Calu3 (cell line): ENCODE results near the gene GPR156. TPM values are rescaled to one million over a fixed set of nuclear protein-coding genes. Genes with fewer than 3 reads are reported as not detected.

Experiments used
- BruUV-seq: library from RNA; stranded (reverse); fragments of 400-500 nt; replicated peaks from 2 replicates; lab custom pipeline; 2021; lab: Mats Ljungman, UMichigan
- CTCF ChIA-PET: fragments of 300-600 bp; sonication (Branson Sonifier 250); formaldehyde crosslinking; loops from one replicate; lab custom pipeline; 2022; ENCODE audit warnings: antibody characterized with exemption; lab: Charles Lee
- DNase-seq: peaks from one replicate; pipeline ENCODE4 v3.0.0; 2022
- H3K27ac Mint-ChIP-seq: one replicate; pipeline ENCODE4 v1.8.0; 2022; ENCODE audit warnings: mixed read lengths; ENCODE audit not compliant: unreplicated experiment
- H3K27me3 Mint-ChIP-seq: one replicate; pipeline ENCODE4 v1.8.0; 2022; ENCODE audit warnings: mixed read lengths; ENCODE audit not compliant: unreplicated experiment
- H3K36me3 Mint-ChIP-seq: one replicate; pipeline ENCODE4 v1.8.0; 2022; ENCODE audit warnings: mild to moderate bottlenecking, moderate library complexity, mixed read lengths; ENCODE audit not compliant: insufficient read depth, unreplicated experiment
- H3K4me1 Mint-ChIP-seq: one replicate; pipeline ENCODE4 v1.8.0; 2022; ENCODE audit warnings: mild to moderate bottlenecking, low read depth, mixed read lengths; ENCODE audit not compliant: unreplicated experiment
- H3K4me3 Mint-ChIP-seq: one replicate; pipeline ENCODE4 v1.8.0; 2022; ENCODE audit warnings: mild to moderate bottlenecking, low read depth, moderate library complexity, mixed read lengths; ENCODE audit not compliant: unreplicated experiment
- H3K9me3 Mint-ChIP-seq: one replicate; pipeline ENCODE4 v1.8.0; 2022; ENCODE audit warnings: low read depth, mixed read lengths; ENCODE audit not compliant: unreplicated experiment
- intact Hi-C: fragments of 100-400 bp; cut with micrococcal nuclease; formaldehyde crosslinking; loops from one replicate; pipeline ENCODE4 v1.10.0; 2022; ENCODE audit not compliant: unreplicated experiment
- total RNA-seq: library from RNA; stranded (reverse); gene quantifications from 2 replicates; pipeline ENCODE4 v1.2.3, GENCODE V29; 2022
- TF ChIP-seq, protein P1 (sequence below): fragments of 200-600 bp; IDR thresholded peaks from one replicate; pipeline ENCODE4 v1.8.0; 2022; ENCODE audit warnings: antibody characterized with exemption; ENCODE audit not compliant: unreplicated experiment

The GPR156 gene
- total RNA-seq, 1 experiment from 2014 or later, result 0.45 TPM

DNA sequence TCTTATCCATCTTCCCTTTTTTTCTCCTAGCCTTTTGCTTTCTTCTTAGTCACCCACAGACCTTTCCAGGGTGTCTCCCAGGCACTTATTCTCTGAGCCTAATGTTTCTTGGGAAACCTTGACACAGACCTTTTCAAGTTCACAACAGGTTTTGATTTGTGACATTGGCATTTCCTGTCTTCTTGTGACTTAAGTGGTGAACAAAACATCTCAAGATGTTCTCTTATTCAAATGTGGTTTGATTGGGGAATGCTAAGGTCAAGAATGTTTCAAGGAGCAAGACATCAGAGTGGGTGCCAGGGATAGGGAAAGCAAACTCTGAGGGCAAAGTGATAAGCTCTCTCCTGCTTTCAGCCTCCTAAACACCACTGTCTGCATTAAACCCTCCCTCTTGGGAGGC, 122.6 kb downstream of the GPR156 start:
- Mint-ChIP-seq H3K27me3 (no peaks in the 10 kb centered on the region), H3K4me3 (no peak overlapping the region), H3K36me3 (peaks cover 22% of the 10 kb centered on the region), H3K9me3 (peaks cover 3% of the 10 kb centered on the region), H3K27ac (peak overlapping the region; percentile 2), H3K4me1 (peaks cover 56% of the 10 kb centered on the region)
- TF ChIP-seq, protein P1, sequence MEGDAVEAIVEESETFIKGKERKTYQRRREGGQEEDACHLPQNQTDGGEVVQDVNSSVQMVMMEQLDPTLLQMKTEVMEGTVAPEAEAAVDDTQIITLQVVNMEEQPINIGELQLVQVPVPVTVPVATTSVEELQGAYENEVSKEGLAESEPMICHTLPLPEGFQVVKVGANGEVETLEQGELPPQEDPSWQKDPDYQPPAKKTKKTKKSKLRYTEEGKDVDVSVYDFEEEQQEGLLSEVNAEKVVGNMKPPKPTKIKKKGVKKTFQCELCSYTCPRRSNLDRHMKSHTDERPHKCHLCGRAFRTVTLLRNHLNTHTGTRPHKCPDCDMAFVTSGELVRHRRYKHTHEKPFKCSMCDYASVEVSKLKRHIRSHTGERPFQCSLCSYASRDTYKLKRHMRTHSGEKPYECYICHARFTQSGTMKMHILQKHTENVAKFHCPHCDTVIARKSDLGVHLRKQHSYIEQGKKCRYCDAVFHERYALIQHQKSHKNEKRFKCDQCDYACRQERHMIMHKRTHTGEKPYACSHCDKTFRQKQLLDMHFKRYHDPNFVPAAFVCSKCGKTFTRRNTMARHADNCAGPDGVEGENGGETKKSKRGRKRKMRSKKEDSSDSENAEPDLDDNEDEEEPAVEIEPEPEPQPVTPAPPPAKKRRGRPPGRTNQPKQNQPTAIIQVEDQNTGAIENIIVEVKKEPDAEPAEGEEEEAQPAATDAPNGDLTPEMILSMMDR, result no peak
- CTCF ChIA-PET, result no interaction called here
- no TSS peak for BruUV-seq
- DNase-seq, result no peak
- intact Hi-C loops, result loop anchor here (5.0 kb wide), 1 partner anchor 65 kb away; no protein-coding TSS in a partner anchor

GRCh38 chr3:120161902-120162301, 123.1 kb downstream of the GPR156 start:
- intact Hi-C loops, result loop anchor here (5.0 kb wide), 1 partner anchor 65 kb away; no protein-coding TSS in a partner anchor
- Mint-ChIP-seq H3K4me3 (no peak overlapping the region), H3K4me1 (peaks cover 61% of the 10 kb centered on the region), H3K27ac (peak overlapping the region; percentile 2), H3K27me3 (no peaks in the 10 kb centered on the region), H3K36me3 (peaks cover 22% of the 10 kb centered on the region), H3K9me3 (peaks cover 3% of the 10 kb centered on the region)
- BruUV-seq, result no TSS peak
- DNase-seq, result no peak
- TF ChIP-seq, protein P1, result no peak
- CTCF ChIA-PET, result no interaction called here

GRCh38 chr3:120160050-120160449, 125.0 kb downstream of the GPR156 start:
- DNase-seq, result peak; percentile 76
- peaks cover 22% of the 10 kb centered on the region for H3K36me3 Mint-ChIP-seq
- H3K27me3 Mint-ChIP-seq, result no peaks in the 10 kb centered on the region
- H3K9me3 Mint-ChIP-seq, result peaks cover 12% of the 10 kb centered on the region
- H3K4me3 Mint-ChIP-seq, result no peak overlapping the region
- TF ChIP-seq, protein P1, result no peak
- peak overlapping the region; percentile 90 for H3K27ac Mint-ChIP-seq
- H3K4me1 Mint-ChIP-seq, result peaks cover 63% of the 10 kb centered on the region
- intact Hi-C loops, result loop anchor here (5.0 kb wide), 1 partner anchor 63 kb away; no protein-coding TSS in a partner anchor
- CTCF ChIA-PET, result interaction anchor here (0.7 to 2.0 kb wide), 7 partner anchors 9 to 725 kb away, joined by 3 to 17 read pairs (median 4); partner anchors contain the start of gene GSK3B
- no TSS peak for BruUV-seq

DNA sequence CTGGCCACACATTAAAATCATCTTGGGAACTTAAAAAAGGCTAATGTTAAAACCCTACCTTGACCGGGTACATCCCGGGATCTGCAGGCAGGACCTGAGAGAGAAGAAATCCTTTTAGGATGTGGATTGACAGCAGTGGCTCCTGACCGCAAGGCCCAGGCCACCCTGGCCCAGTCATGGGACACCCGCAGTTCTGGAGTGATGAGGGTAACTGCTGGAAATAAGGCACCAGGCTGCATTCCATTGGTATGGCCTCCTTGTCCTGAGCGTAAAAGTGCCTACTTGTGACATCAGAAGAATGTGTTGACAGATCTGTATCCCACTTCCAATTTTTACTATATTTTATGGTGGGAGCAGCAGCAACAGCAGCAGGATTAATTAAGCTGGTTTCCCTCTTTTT, 127.3 kb downstream of the GPR156 start:
- no peak for DNase-seq
- Mint-ChIP-seq H3K9me3 (peaks cover 9% of the 10 kb centered on the region), H3K4me1 (peaks cover 49% of the 10 kb centered on the region), H3K36me3 (peaks cover 22% of the 10 kb centered on the region), H3K27me3 (no peaks in the 10 kb centered on the region), H3K27ac (peak overlapping the region; percentile 65), H3K4me3 (no peak overlapping the region)
- CTCF ChIA-PET, result no interaction called here
- TF ChIP-seq, protein P1, result no peak
- intact Hi-C loops, result no loop called here
- no TSS peak for BruUV-seq
